ENCODE data around the gene JADE2. TPM values are rescaled to one million over a fixed set of nuclear protein-coding genes. Genes with fewer than 3 reads are reported as not detected.

JADE2 gene
- total and polyA plus RNA-seq, 2 of the 8 experiments (the other 6 are each of a cell fraction or from before 2014, with no cell fraction given), result 19.2 to 55.8 TPM

- TF ChIP-seq RAD21 (IDR thresholded peaks at IDR 0.05 in 1 of 2, conservative IDR thresholded peaks at IDR 0.05 in 1 of 2; ENCODE audit: low read depth in 2 of 2, low read length in 2 of 2), result peak; percentile 17 to 32; a peak in 2 of 4 replicates
- peak in 1 of 2 experiments; percentile 79; a peak in 2 of 4 replicates for TF ChIP-seq HDAC2 (IDR thresholded peaks at IDR 0.05; ENCODE audit: borderline replicate concordance in 1 of 2, low read depth in 2 of 2, low read length in 2 of 2)
- TF ChIP-seq, protein P1, sequence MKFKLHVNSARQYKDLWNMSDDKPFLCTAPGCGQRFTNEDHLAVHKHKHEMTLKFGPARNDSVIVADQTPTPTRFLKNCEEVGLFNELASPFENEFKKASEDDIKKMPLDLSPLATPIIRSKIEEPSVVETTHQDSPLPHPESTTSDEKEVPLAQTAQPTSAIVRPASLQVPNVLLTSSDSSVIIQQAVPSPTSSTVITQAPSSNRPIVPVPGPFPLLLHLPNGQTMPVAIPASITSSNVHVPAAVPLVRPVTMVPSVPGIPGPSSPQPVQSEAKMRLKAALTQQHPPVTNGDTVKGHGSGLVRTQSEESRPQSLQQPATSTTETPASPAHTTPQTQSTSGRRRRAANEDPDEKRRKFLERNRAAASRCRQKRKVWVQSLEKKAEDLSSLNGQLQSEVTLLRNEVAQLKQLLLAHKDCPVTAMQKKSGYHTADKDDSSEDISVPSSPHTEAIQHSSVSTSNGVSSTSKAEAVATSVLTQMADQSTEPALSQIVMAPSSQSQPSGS (IDR thresholded peaks at IDR 0.05; ENCODE audit: low read length), result peak; percentile 72; the same call in 1 of the 2 replicates
- TF ChIP-seq CBX8 (IDR thresholded peaks at IDR 0.05; ENCODE audit: borderline replicate concordance, low read depth, low read length), result no peak
- TF ChIP-seq SP4 (IDR thresholded peaks at IDR 0.05; ENCODE audit: low read length), result no peak
- TF ChIP-seq KDM4A (IDR thresholded peaks at IDR 0.05; ENCODE audit: low read depth, low read length, severe bottlenecking), result no peak
- TF ChIP-seq NANOG (IDR thresholded peaks at IDR 0.05; ENCODE audit: insufficient read depth, low read depth, low read length, poor library complexity, severe bottlenecking), result peak; percentile 43
- peak; percentile 32 to 94 for TF ChIP-seq EP300 (IDR thresholded peaks at IDR 0.05; ENCODE audit: borderline replicate concordance in 1 of 2, low read depth in 2 of 2, low read length in 2 of 2)
- peak; percentile 65; the same call in 1 of the 2 replicates for TF ChIP-seq EGR1 (IDR thresholded peaks at IDR 0.05; ENCODE audit: borderline replicate concordance, low read depth, low read length)
- TF ChIP-seq EZH2 (IDR thresholded peaks at IDR 0.05; ENCODE audit: low read depth, low read length, severe bottlenecking), result no peak
- no peak for TF ChIP-seq BRCA1 (IDR thresholded peaks at IDR 0.05; ENCODE audit: low read depth, low read length)
- no peak for TF ChIP-seq SAP30 (IDR thresholded peaks at IDR 0.05; ENCODE audit: insufficient read depth, insufficient replicate concordance, low read length)
- TF ChIP-seq CHD2 (IDR thresholded peaks at IDR 0.05; ENCODE audit: low read length), result peak; percentile 76
- no peak for TF ChIP-seq JUND (IDR thresholded peaks at IDR 0.05; ENCODE audit: low read length)
- no peak for TF ChIP-seq BACH1 (IDR thresholded peaks at IDR 0.05; ENCODE audit: low read length)
- no peak for TF ChIP-seq NRF1 (IDR thresholded peaks at IDR 0.05; ENCODE audit: low read depth, low read length)
- no peak for TF ChIP-seq RFX5 (IDR thresholded peaks at IDR 0.05; ENCODE audit: borderline replicate concordance, low read depth, low read length)
- 0 out of 2 replicates have a peak, but pooled peaks have one; percentile 49 for TF ChIP-seq TBP (IDR thresholded peaks at IDR 0.05; ENCODE audit: low read depth, low read length)
- TF ChIP-seq POU5F1 (IDR thresholded peaks at IDR 0.05; ENCODE audit: low read depth, low read length), result no peak
- TF ChIP-seq ZNF274 (IDR thresholded peaks at IDR 0.05; ENCODE audit: borderline replicate concordance, extremely low read depth, low read length), result no peak
- peak; percentile 76 for TF ChIP-seq RBBP5 (IDR thresholded peaks at IDR 0.05; ENCODE audit: borderline replicate concordance, low read depth, low read length)
- TF ChIP-seq CREB1 (IDR thresholded peaks at IDR 0.05), result 0 out of 2 replicates have a peak, but pooled peaks have one; percentile 29
- no peak for TF ChIP-seq CHD1 (IDR thresholded peaks at IDR 0.05; ENCODE audit: low read depth, low read length)
These were observed 14.3 kb downstream of the JADE2 start (continued) for GRCh38 chr5:134539732-134540131.

All from H1 (cell line).